Liver (tissue), 9 donors: ENCODE measurements around the gene ZNF716. TPM values are rescaled to one million over a fixed set of nuclear protein-coding genes. Genes with fewer than 3 reads are reported as not detected.

ENCODE experiments used
- DNase-seq: peaks from one replicate; pipeline ENCODE4 v3.0.0-alpha.2; 2017; ENCODE audit warnings: low spot score
- H3K27ac ChIP-seq, 2 donors: one replicate each; pipeline ENCODE4 v1.7.0; 2013; ENCODE audit warnings: inconsistent platforms in 2 of 2, low read length in 2 of 2, control low read depth in 1 of 2, low read depth in 1 of 2, mild to moderate bottlenecking in 1 of 2
- H3K27me3 ChIP-seq, 4 donors: one replicate each; pipeline versions ENCODE4 v1.6.1 to v1.7.0; 2013; ENCODE audit warnings: low read length in 3 of 4, inconsistent platforms in 1 of 4, mild to moderate bottlenecking in 1 of 4, moderate library complexity in 1 of 4; ENCODE audit not compliant: control insufficient read depth in 4 of 4, insufficient read depth in 4 of 4
- H3K36me3 ChIP-seq, 4 donors: one replicate each; pipeline versions ENCODE4 v1.6.1 to v1.7.0; 2013; ENCODE audit warnings: low read length in 3 of 4, mild to moderate bottlenecking in 3 of 4, low read depth in 1 of 4, moderate library complexity in 1 of 4; ENCODE audit not compliant: control insufficient read depth in 4 of 4, insufficient read depth in 3 of 4
- H3K4me1 ChIP-seq, 4 donors: one replicate each; pipeline versions ENCODE4 v1.6.1 to v1.7.0; 2013; ENCODE audit warnings: low read length in 3 of 4, mild to moderate bottlenecking in 3 of 4, moderate library complexity in 1 of 4; ENCODE audit not compliant: control insufficient read depth in 4 of 4, insufficient read depth in 4 of 4
- H3K4me3 ChIP-seq, 3 donors: one replicate each; pipeline versions ENCODE4 v1.6.1 to v1.7.0; 2013; ENCODE audit warnings: low read length in 3 of 3, control low read depth in 1 of 3, low read depth in 1 of 3, mild to moderate bottlenecking in 1 of 3
- H3K9ac ChIP-seq, 2 donors: one replicate each; pipeline ENCODE4 v1.7.0; 2013; ENCODE audit warnings: low read length in 2 of 2, mild to moderate bottlenecking in 2 of 2, moderate library complexity in 2 of 2, control low read depth in 1 of 2, low read depth in 1 of 2
- H3K9me3 ChIP-seq, 4 donors: one replicate each; pipeline versions ENCODE4 v1.6.1 to v1.7.0; 2013; ENCODE audit warnings: low read length in 3 of 4; ENCODE audit not compliant: control insufficient read depth in 4 of 4
- ATF3 ChIP-seq: IDR thresholded peaks from 2 replicates; pipeline ENCODE4 v1.6.1; 2016; ENCODE audit warnings: antibody characterized with exemption
- CTCF ChIP-seq: fragments of 150-350 bp; IDR thresholded peaks from 2 replicates; pipeline ENCODE4 v1.5.1; 2017; ENCODE audit warnings: improper control_type of control experiment, low read depth, low read length; ENCODE audit not compliant: missing input control
- EGR1 ChIP-seq, 2 donors: IDR thresholded peaks; 2 replicates each; pipeline ENCODE4 v1.6.1; 2016 to 2018; ENCODE audit warnings: antibody characterized with exemption in 2 of 2, low read depth in 2 of 2
- FOXA1 ChIP-seq: IDR thresholded peaks from 2 replicates; pipeline ENCODE4 v1.6.1; 2016; ENCODE audit warnings: antibody characterized with exemption
- FOXA2 ChIP-seq: IDR thresholded peaks from 2 replicates; pipeline ENCODE4 v1.6.1; 2016; ENCODE audit warnings: antibody characterized with exemption
- GABPA ChIP-seq, 2 donors: IDR thresholded peaks in 1 of 2; conservative IDR thresholded peaks in 1 of 2; 2 replicates each; pipeline ENCODE4 v1.6.1; 2016; ENCODE audit warnings: antibody characterized with exemption in 2 of 2, mild to moderate bottlenecking in 1 of 2, moderate library complexity in 1 of 2
- HNF4A ChIP-seq, 2 donors: conservative IDR thresholded peaks; 2 replicates each; pipeline ENCODE4 v1.6.1; 2016; ENCODE audit warnings: antibody characterized with exemption in 2 of 2, mild to moderate bottlenecking in 2 of 2
- HNF4G ChIP-seq: IDR thresholded peaks from 2 replicates; pipeline ENCODE4 v1.6.1; 2016; ENCODE audit warnings: antibody characterized with exemption
- JUND ChIP-seq, 2 donors: IDR thresholded peaks; 2 replicates each; pipeline ENCODE4 v1.6.1; 2016; ENCODE audit warnings: antibody characterized with exemption in 2 of 2
- MAX ChIP-seq: IDR thresholded peaks from 2 replicates; pipeline ENCODE4 v1.6.1; 2016; ENCODE audit warnings: antibody characterized with exemption
- NR2F2 ChIP-seq: IDR thresholded peaks from 2 replicates; pipeline ENCODE4 v1.6.1; 2016; ENCODE audit warnings: antibody characterized with exemption
- RAD21 ChIP-seq, 2 donors: IDR thresholded peaks; 2 replicates each; pipeline ENCODE4 v1.6.1; 2016; ENCODE audit warnings: antibody characterized with exemption in 2 of 2, mild to moderate bottlenecking in 2 of 2
- REST ChIP-seq: IDR thresholded peaks from 2 replicates; pipeline ENCODE4 v1.6.1; 2016; ENCODE audit warnings: antibody characterized with exemption, mild to moderate bottlenecking
- RXRA ChIP-seq, 2 donors: IDR thresholded peaks; 2 replicates each; pipeline ENCODE4 v1.6.1; 2017 to 2018; ENCODE audit warnings: antibody characterized with exemption in 2 of 2, mild to moderate bottlenecking in 1 of 2
- SP1 ChIP-seq: IDR thresholded peaks from 2 replicates; pipeline ENCODE4 v1.6.1; 2018; ENCODE audit warnings: antibody characterized with exemption, mild to moderate bottlenecking
- TAF1 ChIP-seq: conservative IDR thresholded peaks from 2 replicates; pipeline ENCODE4 v1.6.1; 2016; ENCODE audit warnings: antibody characterized with exemption, mild to moderate bottlenecking
- YY1 ChIP-seq: IDR thresholded peaks from 2 replicates; pipeline ENCODE4 v1.6.1; 2016; ENCODE audit warnings: antibody characterized with exemption, mild to moderate bottlenecking
- WGBS: extraction: QIAGEN DNeasy Blood & Tissue Kit; methylation state at CpG from one replicate; pipeline ENCODE4 v1.1.7; 2013; 5-methylcytosine and 5-hydroxymethylcytosine counted together
- polyA plus RNA-seq, 2 donors: library from polyadenylated mRNA; stranded (reverse) in 1 of 2; unstranded in 1 of 2; fragments of 200-250 nt in 1 of 2; fragments of >200 nt in 1 of 2; fragmentation: Nextera tagmentation in 1 of 2; extraction: Ambion mirVana in 1 of 2; gene quantifications; one replicate each; pipeline versions ENCODE4 v1.2.1 to v1.2.3, GENCODE V29; 2013 to 2015
- total RNA-seq, 2 donors: library from RNA; depleted of rRNA; stranded (reverse); fragments of >200 nt; gene quantifications; one replicate each; pipeline ENCODE4 v1.2.3, GENCODE V29; 2014
- TF ChIP-seq, protein P1 (sequence below): IDR thresholded peaks from 2 replicates; pipeline ENCODE4 v1.6.1; 2016; ENCODE audit warnings: antibody characterized with exemption
- donor health status: healthy.
- donor health status: healthy.
- donor health status: healthy.
- donor health status: healthy.
- donor health status: healthy.

The ZNF716 gene
- total and polyA plus RNA-seq, 4 donors = not detected

GRCh38 chr7:57424515-57425238, 25.3 kb upstream of the ZNF716 start:
- Histone ChIP-seq H3K4me1 (no peaks in the 10 kb centered on the region), H3K9me3 (peaks cover 0 to 12% (median 7%) of the 10 kb centered on the region in 4 donors), H3K9ac (no peak overlapping the region), H3K27me3 (no peaks in the 10 kb centered on the region), H3K36me3 (peaks cover 0 to 2% (median 0%) of the 10 kb centered on the region in 4 donors), H3K4me3 (no peak overlapping the region), H3K27ac (no peak overlapping the region)
- 39% methylated on average over 89 of the region's 89 CpGs for WGBS
- TF ChIP-seq TAF1 (no peak), JUND (IDR thresholded peaks at IDR 0.05) (no peak), SP1 (no peak), HNF4A (conservative IDR thresholded peaks at IDR 0.05) (no peak), RXRA (IDR thresholded peaks at IDR 0.05) (no peak), GABPA (IDR thresholded peaks at IDR 0.05 in 1 of 2, conservative IDR thresholded peaks at IDR 0.05 in 1 of 2) (no peak), RAD21 (IDR thresholded peaks at IDR 0.05) (no peak), YY1 (no peak), MAX (no peak), CTCF (no peak), FOXA2 (no peak), REST (no peak), ATF3 (no peak), NR2F2 (no peak), FOXA1 (no peak), EGR1 (IDR thresholded peaks at IDR 0.05; ENCODE audit: low read depth in 2 of 2) (no peak), HNF4G (no peak)
- TF ChIP-seq, protein P1, sequence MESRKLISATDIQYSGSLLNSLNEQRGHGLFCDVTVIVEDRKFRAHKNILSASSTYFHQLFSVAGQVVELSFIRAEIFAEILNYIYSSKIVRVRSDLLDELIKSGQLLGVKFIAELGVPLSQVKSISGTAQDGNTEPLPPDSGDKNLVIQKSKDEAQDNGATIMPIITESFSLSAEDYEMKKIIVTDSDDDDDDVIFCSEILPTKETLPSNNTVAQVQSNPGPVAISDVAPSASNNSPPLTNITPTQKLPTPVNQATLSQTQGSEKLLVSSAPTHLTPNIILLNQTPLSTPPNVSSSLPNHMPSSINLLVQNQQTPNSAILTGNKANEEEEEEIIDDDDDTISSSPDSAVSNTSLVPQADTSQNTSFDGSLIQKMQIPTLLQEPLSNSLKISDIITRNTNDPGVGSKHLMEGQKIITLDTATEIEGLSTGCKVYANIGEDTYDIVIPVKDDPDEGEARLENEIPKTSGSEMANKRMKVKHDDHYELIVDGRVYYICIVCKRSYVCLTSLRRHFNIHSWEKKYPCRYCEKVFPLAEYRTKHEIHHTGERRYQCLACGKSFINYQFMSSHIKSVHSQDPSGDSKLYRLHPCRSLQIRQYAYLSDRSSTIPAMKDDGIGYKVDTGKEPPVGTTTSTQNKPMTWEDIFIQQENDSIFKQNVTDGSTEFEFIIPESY = no peak
- no peak for DNase-seq
